ENCODE results near the gene MAD1L1.

DNA sequence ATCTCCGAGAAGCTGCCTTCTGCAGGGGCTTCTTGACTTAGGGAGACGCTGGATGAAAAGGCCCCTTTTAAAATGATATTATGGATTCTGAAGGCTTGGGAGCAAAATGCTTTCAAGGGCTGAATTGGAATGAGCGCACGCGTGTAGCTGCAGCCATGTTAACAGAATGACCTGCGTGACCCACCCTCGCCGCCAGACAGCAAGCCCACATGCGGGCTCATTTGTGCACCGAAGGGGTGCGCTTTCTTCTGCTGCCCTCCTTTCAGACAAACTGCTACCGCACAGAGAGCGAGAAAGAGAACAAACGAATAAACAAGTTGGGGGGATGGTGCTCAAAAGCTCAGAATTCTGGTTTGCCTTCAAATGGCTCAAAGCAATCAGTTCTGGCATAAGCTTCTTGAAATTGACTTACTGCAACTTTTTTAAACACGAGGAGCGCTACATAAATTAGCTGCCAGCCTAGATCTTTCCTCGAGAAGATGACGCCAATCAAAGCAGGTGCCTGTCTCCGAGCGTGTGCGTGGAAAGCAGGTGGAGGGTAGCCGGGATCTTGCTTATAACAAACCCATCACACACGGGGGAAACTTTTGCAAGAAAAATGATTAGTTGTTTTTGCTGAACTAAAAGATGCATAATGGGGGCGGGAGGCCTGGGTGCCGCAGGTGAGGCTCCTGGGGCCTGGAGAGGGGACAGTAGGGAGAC, 268.4 kb downstream of the MAD1L1 start:
- TF ChIP-seq, protein P1, sequence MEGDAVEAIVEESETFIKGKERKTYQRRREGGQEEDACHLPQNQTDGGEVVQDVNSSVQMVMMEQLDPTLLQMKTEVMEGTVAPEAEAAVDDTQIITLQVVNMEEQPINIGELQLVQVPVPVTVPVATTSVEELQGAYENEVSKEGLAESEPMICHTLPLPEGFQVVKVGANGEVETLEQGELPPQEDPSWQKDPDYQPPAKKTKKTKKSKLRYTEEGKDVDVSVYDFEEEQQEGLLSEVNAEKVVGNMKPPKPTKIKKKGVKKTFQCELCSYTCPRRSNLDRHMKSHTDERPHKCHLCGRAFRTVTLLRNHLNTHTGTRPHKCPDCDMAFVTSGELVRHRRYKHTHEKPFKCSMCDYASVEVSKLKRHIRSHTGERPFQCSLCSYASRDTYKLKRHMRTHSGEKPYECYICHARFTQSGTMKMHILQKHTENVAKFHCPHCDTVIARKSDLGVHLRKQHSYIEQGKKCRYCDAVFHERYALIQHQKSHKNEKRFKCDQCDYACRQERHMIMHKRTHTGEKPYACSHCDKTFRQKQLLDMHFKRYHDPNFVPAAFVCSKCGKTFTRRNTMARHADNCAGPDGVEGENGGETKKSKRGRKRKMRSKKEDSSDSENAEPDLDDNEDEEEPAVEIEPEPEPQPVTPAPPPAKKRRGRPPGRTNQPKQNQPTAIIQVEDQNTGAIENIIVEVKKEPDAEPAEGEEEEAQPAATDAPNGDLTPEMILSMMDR (IDR thresholded peaks at IDR 0.05), result no peak
- no peak for TF ChIP-seq POLR2A (IDR thresholded peaks at IDR 0.05)
